H9 (cell line): ENCODE results near the gene C12orf75. TPM values are rescaled to one million over a fixed set of nuclear protein-coding genes. Genes with fewer than 3 reads are reported as not detected.

Experiments used
- DNase-seq: peaks from one replicate; pipeline ENCODE4 v3.0.0-alpha.2; 2017
- H2AFZ ChIP-seq: one replicate; pipeline ENCODE4 v1.6.1; 2013; ENCODE audit warnings: mild to moderate bottlenecking, low read length, control low read depth, moderate library complexity
- H2AK5ac ChIP-seq: 2 replicates; pipeline ENCODE4 v1.6.1; 2013; ENCODE audit warnings: low read length, control low read depth, mixed read lengths; ENCODE audit not compliant: insufficient read length
- H2BK120ac ChIP-seq: one replicate; pipeline ENCODE4 v1.6.1; 2013; ENCODE audit warnings: low read depth, mild to moderate bottlenecking, low read length, control low read depth, inconsistent platforms; ENCODE audit not compliant: poor library complexity, severe bottlenecking
- H2BK12ac ChIP-seq: 2 replicates; pipeline ENCODE4 v1.6.1; 2013; ENCODE audit warnings: low read length, control low read depth, mixed read lengths, low read depth; ENCODE audit not compliant: insufficient read length
- H2BK15ac ChIP-seq: 2 replicates; pipeline ENCODE4 v1.6.1; 2013; ENCODE audit warnings: low read depth, low read length, control low read depth
- H2BK20ac ChIP-seq: one replicate; pipeline ENCODE4 v1.6.1; 2013; ENCODE audit warnings: low read depth, mild to moderate bottlenecking, low read length, control low read depth, inconsistent platforms; ENCODE audit not compliant: poor library complexity, severe bottlenecking
- H2BK5ac ChIP-seq: 2 replicates; pipeline ENCODE4 v1.6.1; 2013; ENCODE audit warnings: low read length, control low read depth, mixed read lengths; ENCODE audit not compliant: insufficient read length
- H3K14ac ChIP-seq: 2 replicates; pipeline ENCODE4 v1.6.1; 2013; ENCODE audit warnings: low read length, control low read depth; ENCODE audit not compliant: insufficient read depth
- H3K18ac ChIP-seq: 2 replicates; pipeline ENCODE4 v1.6.1; 2013; ENCODE audit warnings: low read depth, mild to moderate bottlenecking, mixed read lengths, low read length, control low read depth; ENCODE audit not compliant: insufficient read length
- H3K23ac ChIP-seq: 2 replicates; pipeline ENCODE4 v1.6.1; 2013; ENCODE audit warnings: low read length, control low read depth, mixed read lengths, low read depth; ENCODE audit not compliant: insufficient read length
- H3K23me2 ChIP-seq: 2 replicates; pipeline ENCODE4 v1.6.1; 2013; ENCODE audit warnings: low read depth, mild to moderate bottlenecking, mixed read lengths, low read length, control low read depth; ENCODE audit not compliant: insufficient read length, poor library complexity, severe bottlenecking
- H3K27ac ChIP-seq: 2 replicates; pipeline ENCODE4 v1.5.1; 2013; ENCODE audit warnings: low read length, control low read depth, mixed read lengths, low read depth; ENCODE audit not compliant: insufficient read length
- H3K27me3 ChIP-seq: 2 replicates; pipeline ENCODE4 v1.6.1; 2013; ENCODE audit warnings: low read length, control low read depth, inconsistent platforms; ENCODE audit not compliant: insufficient read depth
- H3K4ac ChIP-seq: 2 replicates; pipeline ENCODE4 v1.6.1; 2013; ENCODE audit warnings: low read depth, mild to moderate bottlenecking, control low read depth, inconsistent platforms, low read length, moderate library complexity
- H3K4me1 ChIP-seq: 2 replicates; pipeline ENCODE4 v1.6.1; 2013; ENCODE audit warnings: low read length, control low read depth, inconsistent platforms; ENCODE audit not compliant: insufficient read depth
- H3K4me2 ChIP-seq: 2 replicates; pipeline ENCODE4 v1.6.1; 2013; ENCODE audit warnings: low read length, control low read depth, mixed read lengths; ENCODE audit not compliant: insufficient read length, insufficient read depth
- H3K56ac ChIP-seq: 2 replicates; pipeline ENCODE4 v1.6.1; 2013; ENCODE audit warnings: low read depth, mild to moderate bottlenecking, mixed read lengths, low read length, control low read depth; ENCODE audit not compliant: insufficient read length
- H3K79me1 ChIP-seq: 2 replicates; pipeline ENCODE4 v1.6.1; 2013; ENCODE audit warnings: low read depth, mild to moderate bottlenecking, moderate library complexity, low read length, control low read depth, inconsistent platforms; ENCODE audit not compliant: insufficient read depth, poor library complexity, severe bottlenecking
- H3K79me2 ChIP-seq: 2 replicates; pipeline ENCODE4 v1.6.1; 2013; ENCODE audit warnings: low read length, control low read depth, inconsistent platforms; ENCODE audit not compliant: insufficient read depth
- H3K9ac ChIP-seq: 2 replicates; pipeline ENCODE4 v1.6.1; 2013; ENCODE audit warnings: low read length, control low read depth, mixed read lengths; ENCODE audit not compliant: insufficient read length; ENCODE audit errors: extremely low read depth
- H3K9me3 ChIP-seq: one replicate; pipeline ENCODE4 v1.6.1; 2013; ENCODE audit warnings: low read depth, low read length, inconsistent platforms; ENCODE audit not compliant: control insufficient read depth
- H3T11ph ChIP-seq: one replicate; pipeline ENCODE4 v1.6.1; 2013; ENCODE audit warnings: mild to moderate bottlenecking, low read length, control low read depth, inconsistent platforms
- H4K20me1 ChIP-seq: one replicate; pipeline ENCODE4 v1.6.1; 2013; ENCODE audit not compliant: control insufficient read depth, insufficient read length, insufficient read depth
- H4K5ac ChIP-seq: 2 replicates; pipeline ENCODE4 v1.6.1; 2013; ENCODE audit warnings: low read depth, mild to moderate bottlenecking, mixed read lengths, low read length, control low read depth; ENCODE audit not compliant: insufficient read length
- H4K8ac ChIP-seq: replicated peaks from 2 replicates; pipeline ENCODE4 v1.6.1; 2013; ENCODE audit warnings: low read length, control low read depth, mixed read lengths, low read depth; ENCODE audit not compliant: insufficient read length
- H4K91ac ChIP-seq: 2 replicates; pipeline ENCODE4 v1.6.1; 2013; ENCODE audit warnings: low read depth, mild to moderate bottlenecking, moderate library complexity, mixed read lengths, low read length, control low read depth; ENCODE audit not compliant: insufficient read length
- H3K27ac Mint-ChIP-seq, 3 experiments: 2 replicates in 2 of 3; 3 replicates in 1 of 3; pipeline ENCODE4 v1.8.0; 2020 to 2021; ENCODE audit warnings: mixed read lengths in 3 of 3, mild to moderate bottlenecking in 1 of 3, moderate library complexity in 1 of 3
- H3K27me3 Mint-ChIP-seq: 2 replicates; pipeline ENCODE4 v1.8.0; 2021; ENCODE audit warnings: low read depth, mild to moderate bottlenecking, moderate library complexity, mixed read lengths
- H3K36me3 Mint-ChIP-seq, 3 experiments: 2 replicates in 2 of 3; 3 replicates in 1 of 3; pipeline ENCODE4 v1.8.0; 2020 to 2021; ENCODE audit warnings: low read depth in 3 of 3, mixed read lengths in 3 of 3; ENCODE audit not compliant: insufficient read depth in 1 of 3
- H3K4me1 Mint-ChIP-seq, 2 experiments: 2 replicates each; pipeline ENCODE4 v1.8.0; 2020; ENCODE audit warnings: mixed read lengths in 2 of 2
- H3K4me3 Mint-ChIP-seq, 2 experiments: 2 replicates in 1 of 2; 3 replicates in 1 of 2; pipeline ENCODE4 v1.8.0; 2020 to 2021; ENCODE audit warnings: mild to moderate bottlenecking in 2 of 2, mixed read lengths in 2 of 2, moderate library complexity in 1 of 2
- H3K9me3 Mint-ChIP-seq, 2 experiments: 2 replicates in 1 of 2; 3 replicates in 1 of 2; pipeline ENCODE4 v1.8.0; 2020; ENCODE audit warnings: mild to moderate bottlenecking in 2 of 2, mixed read lengths in 2 of 2, moderate library complexity in 1 of 2
- CTCF ChIP-seq: fragments of 200-600 bp; sonication (generic); conservative IDR thresholded peaks from 3 replicates; pipeline ENCODE4 v1.8.0; 2021; ENCODE audit warnings: antibody characterized with exemption, mild to moderate bottlenecking
- WGBS: extraction: QIAGEN DNeasy Blood & Tissue Kit; methylation state at CpG from one replicate; pipeline ENCODE4 v1.1.7; 2013; ENCODE audit warnings: missing lambda C conversion rate, low lambda C conversion rate, mixed read lengths; ENCODE audit not compliant: insufficient read length; ENCODE audit errors: extremely low coverage; 5-methylcytosine and 5-hydroxymethylcytosine counted together
- total RNA-seq: library from RNA; stranded (reverse); gene quantifications from 2 replicates; pipeline ENCODE4 v1.2.1, GENCODE V29; 2021

The C12orf75 gene
- total RNA-seq, 1 experiment from 2014 or later: 37.9 TPM

- Histone ChIP-seq H4K5ac (no peak overlapping the region), H3K23ac (no peak overlapping the region), H3K4me1 (no peaks in the 10 kb centered on the region), H3K79me1 (no peaks in the 10 kb centered on the region), H3K27ac (no peak overlapping the region), H2BK20ac (no peak overlapping the region), H4K91ac (no peak overlapping the region), H2BK5ac (no peak overlapping the region), H3K4me2 (no peak overlapping the region), H3K56ac (no peak overlapping the region), H2BK12ac (no peak overlapping the region), H4K20me1 (no peaks in the 10 kb centered on the region), H2AFZ (no peak overlapping the region), H3K9ac (no peak overlapping the region), H3K4ac (no peak overlapping the region), H3K79me2 (no peaks in the 10 kb centered on the region), H3K14ac (no peak overlapping the region), H3K18ac (no peak overlapping the region), H4K8ac (no peak overlapping the region), H2BK120ac (no peak overlapping the region), H3K9me3 (peaks cover 7% of the 10 kb centered on the region), H3T11ph (no peak overlapping the region), H3K27me3 (no peaks in the 10 kb centered on the region), H2BK15ac (no peak overlapping the region), H2AK5ac (no peak overlapping the region), H3K23me2 (no peaks in the 10 kb centered on the region)
- Mint-ChIP-seq H3K27ac (no peak overlapping the region), H3K4me1 (peaks cover 0 to 5% of the 10 kb centered on the region in 2 experiments; a peak in 2 of 4 replicates), H3K4me3 (no peak overlapping the region; a peak in 1 of 5 replicates), H3K36me3 (peaks cover 14 to 22% (median 16%) of the 10 kb centered on the region in 3 experiments; a peak in 5 of 7 replicates), H3K9me3 (peaks cover 23 to 41% of the 10 kb centered on the region in 2 experiments), H3K27me3 (peaks cover 4% of the 10 kb centered on the region)
- no CpG with 5 or more reads among the region's 6 CpGs for WGBS
- TF ChIP-seq CTCF: no peak
- DNase-seq: no peak
Measured at GRCh38 chr12:105315726-105316125, 14.8 kb upstream of the C12orf75 start.
